MM.1S (cell line): ENCODE data around the gene JAML.

Source experiments
- DNase-seq: peaks from one replicate; pipeline ENCODE4 v3.0.0-alpha.2; 2015
- H2AFZ ChIP-seq: fragments of 300-600 bp; sonication (generic); 2 replicates; pipeline ENCODE4 v1.6.0; 2016; ENCODE audit warnings: antibody characterized with exemption, low read length
- H3F3A ChIP-seq: fragments of 300-600 bp; sonication (generic); 2 replicates; pipeline ENCODE4 v1.6.1; 2016; ENCODE audit warnings: mild to moderate bottlenecking, antibody characterized with exemption, low read length, moderate library complexity, mixed read lengths; ENCODE audit not compliant: insufficient read depth
- H3K27ac ChIP-seq: fragments of 300-600 bp; sonication (generic); 2 replicates; pipeline ENCODE4 v1.5.1; 2016; ENCODE audit warnings: mild to moderate bottlenecking, low read length
- H3K27me3 ChIP-seq: fragments of 300-600 bp; sonication (generic); replicated peaks from 2 replicates; pipeline ENCODE4 v1.6.0; 2016; ENCODE audit warnings: low read length; ENCODE audit not compliant: insufficient read depth
- H3K36me3 ChIP-seq: fragments of 300-600 bp; sonication (generic); replicated peaks from 2 replicates; pipeline ENCODE4 v1.6.1; 2016; ENCODE audit warnings: mild to moderate bottlenecking, low read length, mixed read lengths; ENCODE audit not compliant: insufficient read depth
- H3K4me1 ChIP-seq: fragments of 300-600 bp; sonication (generic); 2 replicates; pipeline ENCODE4 v1.6.1; 2016; ENCODE audit warnings: low read length, mixed read lengths
- H3K4me2 ChIP-seq: fragments of 300-600 bp; sonication (generic); 2 replicates; pipeline ENCODE4 v1.6.0; 2016; ENCODE audit warnings: low read depth, low read length
- H3K4me3 ChIP-seq: fragments of 300-600 bp; sonication (generic); 2 replicates; pipeline ENCODE4 v1.5.1; 2016; ENCODE audit warnings: low read length, mixed read lengths
- H3K79me2 ChIP-seq: fragments of 300-600 bp; sonication (generic); 2 replicates; pipeline ENCODE4 v1.6.1; 2016; ENCODE audit warnings: mixed run types, low read length, mixed read lengths
- H3K9ac ChIP-seq: fragments of 300-600 bp; sonication (generic); 2 replicates; pipeline ENCODE4 v1.6.1; 2016; ENCODE audit warnings: low read length, mixed read lengths
- H3K9me2 ChIP-seq: fragments of 300-600 bp; sonication (generic); replicated peaks from 2 replicates; pipeline ENCODE4 v1.6.1; 2016; ENCODE audit warnings: mild to moderate bottlenecking, low read length, mixed read lengths; ENCODE audit not compliant: insufficient read depth
- H3K9me3 ChIP-seq: fragments of 300-600 bp; sonication (generic); replicated peaks from 2 replicates; pipeline ENCODE4 v1.6.1; 2016; ENCODE audit warnings: mild to moderate bottlenecking, low read length, mixed read lengths; ENCODE audit not compliant: insufficient read depth
- H4K20me1 ChIP-seq: fragments of 300-600 bp; sonication (generic); 2 replicates; pipeline ENCODE4 v1.6.1; 2016; ENCODE audit warnings: mild to moderate bottlenecking, low read length, moderate library complexity, mixed read lengths; ENCODE audit not compliant: insufficient read depth
- EZH2 ChIP-seq: fragments of 300-600 bp; sonication (generic); optimal IDR thresholded peaks from 2 replicates; pipeline ENCODE3; 2017; ENCODE audit warnings: low read depth, mild to moderate bottlenecking, antibody characterized with exemption, low read length, mixed read lengths
- EZH2phosphoT487 ChIP-seq: fragments of 300-600 bp; sonication (generic); IDR thresholded peaks from 2 replicates; pipeline ENCODE4 v1.6.1; 2018; ENCODE audit warnings: antibody characterized with exemption, low read length
- TF ChIP-seq, protein P1 (sequence below): fragments of 300-600 bp; sonication (generic); IDR thresholded peaks from 2 replicates; pipeline ENCODE4 v1.5.1; 2016; ENCODE audit warnings: antibody characterized with exemption, low read length, mixed read lengths

JAML gene

DNA sequence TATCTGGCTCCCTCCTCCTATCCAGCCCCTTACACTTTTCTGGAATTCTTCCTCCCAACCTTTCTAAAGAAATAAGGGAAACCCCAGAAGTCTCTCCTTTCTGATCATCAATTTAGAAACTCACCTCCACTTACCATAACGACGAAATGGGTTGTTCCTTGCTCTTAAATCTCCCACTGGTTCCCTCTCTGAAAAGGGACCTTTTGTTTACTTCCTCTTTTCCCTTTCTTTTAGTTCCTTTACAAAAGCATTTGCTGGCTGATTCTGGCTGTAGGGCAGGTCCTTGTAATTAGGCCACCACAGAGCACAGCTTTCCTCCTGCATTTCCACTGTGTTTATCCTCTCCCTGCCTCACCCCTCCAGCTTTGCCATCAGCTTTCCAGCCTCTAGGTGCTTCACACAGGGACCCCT, 12.0 kb downstream of the JAML start:
- Histone ChIP-seq H3K27me3 (peaks cover 82% of the 10 kb centered on the region), H3K9ac (no peak overlapping the region), H2AFZ (no peak overlapping the region), H3K36me3 (no peaks in the 10 kb centered on the region), H4K20me1 (no peaks in the 10 kb centered on the region; the same call in 1 of the 2 replicates), H3K9me3 (no peaks in the 10 kb centered on the region), H3F3A (peaks cover 9% of the 10 kb centered on the region; the same call in 1 of the 2 replicates), H3K4me2 (no peak overlapping the region), H3K79me2 (no peaks in the 10 kb centered on the region), H3K27ac (no peak overlapping the region), H3K4me1 (peaks cover 15% of the 10 kb centered on the region), H3K9me2 (no peaks in the 10 kb centered on the region), H3K4me3 (no peak overlapping the region)
- no peak for TF ChIP-seq EZH2
- DNase-seq: no peak

DNA sequence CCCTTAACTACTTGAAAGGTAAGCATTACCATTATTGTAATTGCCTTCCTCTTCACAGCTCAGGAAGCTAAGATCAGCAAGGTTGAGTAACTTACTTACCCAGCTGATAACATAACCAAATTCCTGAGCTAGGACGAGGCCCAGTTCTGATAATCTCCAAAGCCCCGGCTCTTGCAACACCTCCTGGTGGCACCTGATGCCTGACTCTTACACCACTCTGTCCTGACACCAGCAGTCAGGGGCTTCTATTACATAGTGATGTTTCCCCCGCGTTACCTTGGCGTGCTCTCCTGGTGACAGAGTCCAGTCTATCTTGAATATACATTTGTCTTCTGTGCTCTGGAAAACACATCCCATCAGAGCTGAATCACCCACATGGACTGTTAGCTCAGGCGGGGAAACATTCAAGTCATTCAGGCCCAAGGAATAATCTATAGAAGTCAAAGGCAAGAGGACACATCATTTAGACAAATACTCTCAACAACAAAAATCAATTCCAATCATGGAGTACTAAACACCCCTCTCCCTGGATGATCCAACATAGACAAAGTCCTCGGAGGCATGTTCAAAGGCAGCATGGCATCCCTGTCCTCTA, 12.6 kb downstream of the JAML start:
- H2AFZ ChIP-seq: no peak overlapping the region
- H3K9ac ChIP-seq: no peak overlapping the region
- no peak overlapping the region for H3K4me3 ChIP-seq
- H3K4me2 ChIP-seq: no peak overlapping the region
- H3K4me1 ChIP-seq: peaks cover 15% of the 10 kb centered on the region
- no peaks in the 10 kb centered on the region for H3K9me2 ChIP-seq
- no peak for DNase-seq
- H3K27me3 ChIP-seq: peaks cover 84% of the 10 kb centered on the region
- H3F3A ChIP-seq: peaks cover 9% of the 10 kb centered on the region; the same call in 1 of the 2 replicates
- no peaks in the 10 kb centered on the region for H3K79me2 ChIP-seq
- no peaks in the 10 kb centered on the region; the same call in 1 of the 2 replicates for H4K20me1 ChIP-seq
- H3K9me3 ChIP-seq: no peaks in the 10 kb centered on the region
- TF ChIP-seq EZH2phosphoT487: no peak
- no peak overlapping the region for H3K27ac ChIP-seq
- H3K36me3 ChIP-seq: no peaks in the 10 kb centered on the region

DNA sequence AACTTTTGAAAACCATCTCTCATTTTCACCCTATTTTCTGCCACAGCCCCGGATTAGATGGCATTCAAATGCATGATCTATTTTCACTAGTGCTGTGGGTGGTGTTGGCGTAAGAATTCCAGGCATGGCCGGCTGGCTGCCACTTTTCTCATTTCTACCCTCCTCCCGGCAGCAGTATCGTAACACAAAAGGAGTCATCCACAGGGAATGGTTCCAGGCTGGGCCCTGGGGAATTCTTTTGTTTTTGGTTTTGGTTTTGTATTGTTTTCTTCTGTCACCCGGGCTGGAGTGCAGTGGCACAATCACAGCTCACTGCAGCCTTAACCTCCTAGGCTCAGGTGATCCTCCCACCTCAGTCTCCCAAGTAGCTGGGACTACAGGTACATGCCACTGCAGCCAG, 13.8 kb downstream of the JAML start:
- Histone ChIP-seq H3K4me2 (no peak overlapping the region), H3K79me2 (no peaks in the 10 kb centered on the region), H3K27me3 (peaks cover 80% of the 10 kb centered on the region)

DNA sequence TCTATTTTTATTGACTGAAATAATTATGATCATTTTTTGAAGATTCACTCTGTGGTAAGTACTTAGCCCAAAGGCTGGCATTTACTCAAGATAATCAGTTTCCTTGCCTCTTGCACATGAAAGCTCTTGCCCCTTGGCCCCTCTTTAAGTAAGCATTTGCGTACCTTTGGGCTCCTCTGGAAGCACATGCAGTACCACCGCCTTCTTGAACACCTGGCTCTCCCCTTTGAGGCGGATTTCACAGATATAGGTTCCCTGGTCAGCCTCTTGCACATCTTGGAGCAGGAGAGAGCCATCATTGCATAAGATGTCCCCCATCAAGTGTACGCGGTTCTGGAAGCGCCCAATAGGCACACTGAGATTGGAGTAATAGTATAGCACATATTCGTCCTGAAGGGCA, 14.5 kb downstream of the JAML start:
- Histone ChIP-seq H3K36me3 (no peaks in the 10 kb centered on the region), H3K4me1 (peaks cover 22% of the 10 kb centered on the region), H3K4me3 (no peak overlapping the region), H4K20me1 (no peaks in the 10 kb centered on the region), H2AFZ (no peak overlapping the region), H3K4me2 (no peak overlapping the region), H3F3A (peaks cover 9% of the 10 kb centered on the region; the same call in 1 of the 2 replicates), H3K9me2 (no peaks in the 10 kb centered on the region), H3K27me3 (peaks cover 75% of the 10 kb centered on the region), H3K79me2 (no peaks in the 10 kb centered on the region), H3K9ac (no peak overlapping the region), H3K9me3 (no peaks in the 10 kb centered on the region), H3K27ac (no peak overlapping the region)
- DNase-seq: no peak
- TF ChIP-seq, protein P1, sequence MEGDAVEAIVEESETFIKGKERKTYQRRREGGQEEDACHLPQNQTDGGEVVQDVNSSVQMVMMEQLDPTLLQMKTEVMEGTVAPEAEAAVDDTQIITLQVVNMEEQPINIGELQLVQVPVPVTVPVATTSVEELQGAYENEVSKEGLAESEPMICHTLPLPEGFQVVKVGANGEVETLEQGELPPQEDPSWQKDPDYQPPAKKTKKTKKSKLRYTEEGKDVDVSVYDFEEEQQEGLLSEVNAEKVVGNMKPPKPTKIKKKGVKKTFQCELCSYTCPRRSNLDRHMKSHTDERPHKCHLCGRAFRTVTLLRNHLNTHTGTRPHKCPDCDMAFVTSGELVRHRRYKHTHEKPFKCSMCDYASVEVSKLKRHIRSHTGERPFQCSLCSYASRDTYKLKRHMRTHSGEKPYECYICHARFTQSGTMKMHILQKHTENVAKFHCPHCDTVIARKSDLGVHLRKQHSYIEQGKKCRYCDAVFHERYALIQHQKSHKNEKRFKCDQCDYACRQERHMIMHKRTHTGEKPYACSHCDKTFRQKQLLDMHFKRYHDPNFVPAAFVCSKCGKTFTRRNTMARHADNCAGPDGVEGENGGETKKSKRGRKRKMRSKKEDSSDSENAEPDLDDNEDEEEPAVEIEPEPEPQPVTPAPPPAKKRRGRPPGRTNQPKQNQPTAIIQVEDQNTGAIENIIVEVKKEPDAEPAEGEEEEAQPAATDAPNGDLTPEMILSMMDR: no peak
- TF ChIP-seq EZH2phosphoT487: no peak

More for the DNA sequence above, 13.8 kb downstream of the JAML start:
- no peaks in the 10 kb centered on the region for H3K36me3 ChIP-seq
- peaks cover 21% of the 10 kb centered on the region for H3K4me1 ChIP-seq
- peaks cover 9% of the 10 kb centered on the region; the same call in 1 of the 2 replicates for H3F3A ChIP-seq
- no peak overlapping the region for H2AFZ ChIP-seq
- no peaks in the 10 kb centered on the region; the same call in 1 of the 2 replicates for H4K20me1 ChIP-seq
- H3K9me3 ChIP-seq: no peaks in the 10 kb centered on the region
- no peak overlapping the region for H3K27ac ChIP-seq
- TF ChIP-seq EZH2phosphoT487 (no peak), EZH2 (no peak)
- TF ChIP-seq, protein P1: no peak
- H3K9me2 ChIP-seq: no peaks in the 10 kb centered on the region
- H3K9ac ChIP-seq: no peak overlapping the region
- DNase-seq: no peak
- H3K4me3 ChIP-seq: no peak overlapping the region
